ENCODE results near the gene TBC1D1.

Gene TBC1D1

GRCh38 chr4:38174801-38175200 lies 283.9 kb downstream of the TBC1D1 start:
- H3K4me3 ChIP-seq (ENCODE audit: low read depth, low read length): no peak overlapping the region
- no peak for DNase-seq (ENCODE audit: low read depth)
- TF ChIP-seq CTCF (IDR thresholded peaks at IDR 0.05; ENCODE audit: control insufficient read depth, extremely low read depth, insufficient read depth): no peak

- no peak for DNase-seq (ENCODE audit: low read depth)
- H3K4me3 ChIP-seq (ENCODE audit: low read depth, low read length): no peak overlapping the region
- no peak for TF ChIP-seq CTCF (IDR thresholded peaks at IDR 0.05; ENCODE audit: control insufficient read depth, extremely low read depth, insufficient read depth)
These were observed 285.3 kb downstream of the TBC1D1 start for GRCh38 chr4:38176165-38176564.

GRCh38 chr4:38177035-38177546 lies 286.2 kb downstream of the TBC1D1 start:
- no peak overlapping the region for H3K4me3 ChIP-seq (ENCODE audit: low read depth, low read length)
- no peak for TF ChIP-seq CTCF (IDR thresholded peaks at IDR 0.05; ENCODE audit: control insufficient read depth, extremely low read depth, insufficient read depth)
- DNase-seq (ENCODE audit: low read depth): no peak

GRCh38 chr4:38177641-38178391 lies 286.9 kb downstream of the TBC1D1 start:
- no peak for TF ChIP-seq CTCF (IDR thresholded peaks at IDR 0.05; ENCODE audit: control insufficient read depth, extremely low read depth, insufficient read depth)
- H3K4me3 ChIP-seq (ENCODE audit: low read depth, low read length): no peak overlapping the region
- no peak for DNase-seq (ENCODE audit: low read depth)

GRCh38 chr4:38178392-38178995 lies 287.6 kb downstream of the TBC1D1 start:
- no peak for DNase-seq (ENCODE audit: low read depth)
- no peak overlapping the region for H3K4me3 ChIP-seq (ENCODE audit: low read depth, low read length)
- no peak for TF ChIP-seq CTCF (IDR thresholded peaks at IDR 0.05; ENCODE audit: control insufficient read depth, extremely low read depth, insufficient read depth)

- peak; percentile 88 for TF ChIP-seq CTCF (IDR thresholded peaks at IDR 0.05; ENCODE audit: control insufficient read depth, extremely low read depth, insufficient read depth)
- peak; percentile 57 for DNase-seq (ENCODE audit: low read depth)
- H3K4me3 ChIP-seq (ENCODE audit: low read depth, low read length): no peak overlapping the region
These were observed 288.9 kb downstream of the TBC1D1 start for GRCh38 chr4:38179690-38180377.
